ENCODE results near the gene JMY. TPM values are rescaled to one million over a fixed set of nuclear protein-coding genes. Genes with fewer than 3 reads are reported as not detected.

JMY gene
- total and polyA plus RNA-seq, 2 of the 8 experiments (the other 6 are each of a cell fraction or from before 2014, with no cell fraction given), result 2.8 to 13.9 TPM

GRCh38 chr5:79227484-79228025, 8.4 kb upstream of the JMY start:
- Histone ChIP-seq H2AFZ (ENCODE audit: low read length) (no peak overlapping the region), H2BK120ac (replicated peaks; ENCODE audit: low read depth, low read length) (no peak overlapping the region), H3K4me1 (replicated peaks in 1 of 4; ENCODE audit: control insufficient read depth in 3 of 4, insufficient read depth in 4 of 4, low read length in 3 of 4) (no peaks in the 10 kb centered on the region), H2BK20ac (ENCODE audit: low read length) (no peak overlapping the region), H3K79me1 (ENCODE audit: low read depth, low read length) (no peaks in the 10 kb centered on the region), H3K4me2 (ENCODE audit: insufficient read depth in 1 of 2, low read depth in 2 of 2, low read length in 2 of 2) (no peak overlapping the region), H2BK15ac (ENCODE audit: low read length) (no peak overlapping the region), H2AK5ac (ENCODE audit: low read depth, low read length) (no peak overlapping the region), H2BK12ac (ENCODE audit: low read depth, low read length) (no peak overlapping the region), H3K14ac (ENCODE audit: insufficient read length) (no peak overlapping the region), H4K8ac (ENCODE audit: extremely low read depth, insufficient read depth, low read length) (no peak overlapping the region), H3K27me3 (replicated peaks in 1 of 4; ENCODE audit: control insufficient read depth in 3 of 4, extremely low read depth in 1 of 4, insufficient read depth in 3 of 4, low read length in 3 of 4) (no peaks in the 10 kb centered on the region), H4K20me1 (replicated peaks in 1 of 2; ENCODE audit: control insufficient read depth in 1 of 2, insufficient read depth in 2 of 2, low read length in 2 of 2) (no peaks in the 10 kb centered on the region), H3K79me2 (ENCODE audit: control insufficient read depth in 1 of 2, insufficient read depth in 2 of 2, low read length in 2 of 2) (no peaks in the 10 kb centered on the region), H3K23ac (ENCODE audit: insufficient read length) (no peak overlapping the region), H3K27ac (ENCODE audit: low read depth, low read length) (no peak overlapping the region), H3K18ac (ENCODE audit: extremely low read depth, low read length) (no peak overlapping the region), H3K56ac (replicated peaks; ENCODE audit: insufficient read length, low read depth, low read length) (no peak overlapping the region), H3K4me3 (ENCODE audit: extremely low read depth in 1 of 4, insufficient read depth in 2 of 4, low read depth in 3 of 4, low read length in 4 of 4) (no peak overlapping the region), H3K4ac (replicated peaks; ENCODE audit: insufficient read length, low read depth, low read length) (no peak overlapping the region), H2BK5ac (ENCODE audit: low read depth, low read length) (no peak overlapping the region), H4K5ac (ENCODE audit: insufficient read length, low read depth, low read length) (no peak overlapping the region), H3K23me2 (ENCODE audit: low read depth, low read length) (no peaks in the 10 kb centered on the region), H3K9me3 (ENCODE audit: insufficient read depth in 2 of 2, low read depth in 1 of 2, low read length in 1 of 2) (no peaks in the 10 kb centered on the region), H3K36me3 (ENCODE audit: control insufficient read depth in 2 of 4, insufficient read depth in 4 of 4, low read length in 3 of 4) (no peaks in the 10 kb centered on the region), H4K91ac (replicated peaks; ENCODE audit: insufficient read length, low read length) (no peak overlapping the region), H3K9ac (replicated peaks in 1 of 4; ENCODE audit: extremely low read depth in 1 of 4, low read depth in 3 of 4, low read length in 3 of 4) (no peak overlapping the region)
- ChIA-PET POLR2A (ENCODE audit: partially characterized antibody) (interaction anchor here (1.8 kb wide), 1 partner anchor 9 kb away, joined by 6 read pairs; the partner anchor contains the start of gene JMY), CTCF (ENCODE audit: partially characterized antibody) (interaction anchor here (0.6 kb wide), 1 partner anchor 384 kb away, joined by 5 read pairs; no protein-coding TSS in a partner anchor)
- WGBS, 2 experiments (ENCODE audit: extremely low coverage in 1 of 2, insufficient coverage in 1 of 2, insufficient read length in 1 of 2, insufficient replicate concordance in 2 of 2, low coverage in 1 of 2, low lambda C conversion rate in 2 of 2, missing lambda C conversion rate in 1 of 2), result 83% methylated on average over 4 of the region's 4 CpGs; no CpG with 5 or more reads in 1 of the 2 experiments
- DNase-seq (ENCODE audit: low read depth in 1 of 2, low spot score in 2 of 2), result no peak
- FAIRE-seq, result no peak
- TF ChIP-seq CREB1 (IDR thresholded peaks at IDR 0.05) (no peak), TBP (IDR thresholded peaks at IDR 0.05; ENCODE audit: low read depth, low read length) (no peak), CBX8 (IDR thresholded peaks at IDR 0.05; ENCODE audit: borderline replicate concordance, low read depth, low read length) (no peak), EZH2 (IDR thresholded peaks at IDR 0.05; ENCODE audit: low read depth, low read length, severe bottlenecking) (no peak), MAFK (IDR thresholded peaks at IDR 0.05; ENCODE audit: low read depth, low read length) (no peak), USF2 (IDR thresholded peaks at IDR 0.05; ENCODE audit: low read length) (no peak), EGR1 (IDR thresholded peaks at IDR 0.05; ENCODE audit: borderline replicate concordance, low read depth, low read length) (no peak), CEBPB (IDR thresholded peaks at IDR 0.05; ENCODE audit: low read depth, low read length) (no peak), CTCF (IDR thresholded peaks at IDR 0.05; ENCODE audit: control extremely low read depth in 1 of 3, insufficient read depth in 1 of 3, low read depth in 1 of 3, low read length in 3 of 3) (no peak), GABPA (IDR thresholded peaks at IDR 0.05; ENCODE audit: borderline replicate concordance, insufficient read depth, low read length) (no peak), CHD1 (IDR thresholded peaks at IDR 0.05; ENCODE audit: low read depth, low read length) (no peak)
